Measurements from ENCODE around the gene SYT2.
"Not testable (repeated sequence)": the region's sequence is repeated elsewhere in the genome, so short reads cannot be mapped to it uniquely, and the experiment has no call there.

Gene SYT2

DNA sequence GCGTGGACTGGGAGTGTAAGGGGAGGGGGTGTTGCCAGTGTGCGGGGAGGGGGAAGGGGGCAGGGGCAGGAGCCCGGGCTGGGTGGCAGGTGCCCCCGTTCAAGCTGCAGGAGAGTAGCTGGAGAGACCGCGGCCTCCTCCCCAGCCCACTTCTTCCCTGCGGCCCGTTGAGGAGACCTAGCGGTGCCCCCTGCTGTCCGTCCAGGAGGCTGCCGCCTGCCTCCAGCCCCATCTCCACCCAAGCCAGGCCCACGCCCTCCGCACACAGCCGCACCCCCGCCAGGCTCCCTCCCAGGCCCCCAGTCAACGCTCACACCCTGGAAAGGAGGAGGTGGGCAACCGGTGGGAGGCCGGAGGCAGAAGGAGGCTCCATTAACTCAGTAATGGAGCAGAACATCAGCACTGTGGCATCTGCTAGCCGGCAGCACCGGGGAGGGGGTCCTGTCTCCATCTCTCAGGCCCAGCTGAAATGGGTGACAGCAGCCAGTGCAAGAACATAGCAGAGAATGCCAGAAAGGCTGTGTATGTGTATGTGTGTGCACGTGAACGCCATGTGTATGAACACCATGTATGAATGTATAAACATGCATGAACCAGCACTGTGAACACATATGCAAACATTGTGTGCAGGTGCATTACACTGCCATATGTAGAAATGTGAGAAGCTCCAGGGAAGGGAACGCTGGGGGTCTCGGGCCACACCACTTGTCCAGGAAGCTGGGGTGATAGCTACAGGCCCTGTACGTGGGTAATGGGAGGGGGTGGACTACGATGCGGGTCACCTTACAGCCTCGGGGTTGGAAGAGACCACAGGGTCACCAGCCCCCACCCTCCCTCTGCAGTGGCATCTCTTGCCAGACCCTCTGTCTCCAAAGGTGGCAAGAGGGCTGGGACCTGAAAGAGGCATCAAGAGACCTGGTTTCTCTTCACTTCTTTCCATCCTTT lies 84.6 kb downstream of the SYT2 start:
- peaks cover 0 to 16% of the 10 kb centered on the region in 2 donors for H3K27me3 ChIP-seq
- intact Hi-C loops (cut with DNase I; ENCODE audit: low total_unique reads): loop anchor here (2.0 kb wide), 1 partner anchor 51 kb away; no protein-coding TSS in a partner anchor
- no peaks in the 10 kb centered on the region for H3K36me3 ChIP-seq
- H3K4me1 ChIP-seq: peaks cover 0 to 35% (median 16%) of the 10 kb centered on the region in 4 donors
- TF ChIP-seq, protein P1, sequence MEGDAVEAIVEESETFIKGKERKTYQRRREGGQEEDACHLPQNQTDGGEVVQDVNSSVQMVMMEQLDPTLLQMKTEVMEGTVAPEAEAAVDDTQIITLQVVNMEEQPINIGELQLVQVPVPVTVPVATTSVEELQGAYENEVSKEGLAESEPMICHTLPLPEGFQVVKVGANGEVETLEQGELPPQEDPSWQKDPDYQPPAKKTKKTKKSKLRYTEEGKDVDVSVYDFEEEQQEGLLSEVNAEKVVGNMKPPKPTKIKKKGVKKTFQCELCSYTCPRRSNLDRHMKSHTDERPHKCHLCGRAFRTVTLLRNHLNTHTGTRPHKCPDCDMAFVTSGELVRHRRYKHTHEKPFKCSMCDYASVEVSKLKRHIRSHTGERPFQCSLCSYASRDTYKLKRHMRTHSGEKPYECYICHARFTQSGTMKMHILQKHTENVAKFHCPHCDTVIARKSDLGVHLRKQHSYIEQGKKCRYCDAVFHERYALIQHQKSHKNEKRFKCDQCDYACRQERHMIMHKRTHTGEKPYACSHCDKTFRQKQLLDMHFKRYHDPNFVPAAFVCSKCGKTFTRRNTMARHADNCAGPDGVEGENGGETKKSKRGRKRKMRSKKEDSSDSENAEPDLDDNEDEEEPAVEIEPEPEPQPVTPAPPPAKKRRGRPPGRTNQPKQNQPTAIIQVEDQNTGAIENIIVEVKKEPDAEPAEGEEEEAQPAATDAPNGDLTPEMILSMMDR (IDR thresholded peaks at IDR 0.05): peak; percentile 73 to 75
- no peak overlapping the region for H3K27ac ChIP-seq
- no peaks in the 10 kb centered on the region for H3K9me3 ChIP-seq
- peak; percentile 51 to 82 for DNase-seq
- H3K4me3 ChIP-seq: no peak overlapping the region

DNA sequence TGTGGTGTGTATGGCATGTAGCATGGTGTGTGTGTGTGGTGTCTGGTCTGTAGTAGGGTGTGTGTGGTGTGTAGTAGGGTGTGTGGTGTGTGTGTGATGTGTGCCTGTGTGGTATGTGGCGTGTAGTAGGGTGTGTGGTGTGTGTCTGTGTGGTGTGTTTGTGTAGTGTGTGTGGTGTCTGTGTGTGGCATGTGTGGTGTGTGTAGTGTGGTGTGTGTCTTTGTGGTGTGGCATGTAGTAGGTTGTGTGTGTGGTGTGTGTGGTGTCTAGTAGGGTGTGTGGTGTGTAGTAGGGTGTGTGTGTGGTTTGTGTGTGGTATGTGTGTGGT lies 85.5 kb downstream of the SYT2 start:
- no peak for DNase-seq
- TF ChIP-seq, protein P1 (IDR thresholded peaks at IDR 0.05): no peak
- Histone ChIP-seq H3K27ac (no peak overlapping the region), H3K4me1 (peaks cover 0 to 35% (median 16%) of the 10 kb centered on the region in 4 donors), H3K9me3 (no peaks in the 10 kb centered on the region), H3K27me3 (peaks cover 0 to 6% of the 10 kb centered on the region in 2 donors), H3K4me3 (no peak overlapping the region), H3K36me3 (no peaks in the 10 kb centered on the region)
- intact Hi-C loops (cut with DNase I; ENCODE audit: low total_unique reads): loop anchor here (2.0 kb wide), 1 partner anchor 50 kb away; no protein-coding TSS in a partner anchor

DNA sequence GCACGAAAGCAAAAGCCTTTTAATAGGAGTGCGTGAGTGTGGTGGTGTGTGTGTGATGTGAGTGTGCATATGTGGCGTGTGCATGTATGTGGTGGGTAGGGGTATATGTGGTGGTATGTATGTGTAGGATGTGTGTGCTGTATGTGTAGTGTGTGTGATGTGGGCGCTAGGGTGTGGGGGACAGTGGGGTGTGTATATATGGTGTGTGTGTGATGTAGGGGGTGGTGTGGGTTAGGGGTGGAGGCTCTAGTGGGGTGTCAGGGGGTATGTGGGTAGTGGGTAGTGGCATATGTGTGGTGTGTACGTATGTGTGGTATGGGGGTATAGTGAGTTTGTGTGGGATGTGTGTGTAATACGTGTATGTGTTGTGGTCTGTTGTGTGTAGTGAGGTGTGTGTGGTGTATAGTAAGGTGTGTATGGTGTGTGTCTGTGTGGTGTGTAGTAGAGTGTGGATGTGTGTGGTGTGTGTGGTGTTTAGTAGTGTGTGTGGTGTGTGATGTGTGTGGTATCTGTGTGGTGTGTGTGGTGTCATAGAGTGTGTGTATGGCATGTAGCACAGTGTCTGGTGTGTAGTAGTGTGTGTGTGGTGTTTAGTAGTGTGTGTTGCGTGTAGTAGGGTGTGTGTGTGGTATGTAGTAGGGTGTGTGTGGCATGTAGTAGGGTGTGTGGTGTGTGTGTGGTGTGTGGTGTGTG lies 86.0 kb downstream of the SYT2 start:
- TF ChIP-seq, protein P1 (IDR thresholded peaks at IDR 0.05): no peak
- H3K4me3 ChIP-seq: no peak overlapping the region
- no peak for DNase-seq
- peaks cover 0 to 39% (median 17%) of the 10 kb centered on the region in 4 donors for H3K4me1 ChIP-seq
- H3K9me3 ChIP-seq: no peaks in the 10 kb centered on the region
- H3K27me3 ChIP-seq: peaks cover 0 to 4% of the 10 kb centered on the region in 2 donors
- no peak overlapping the region for H3K27ac ChIP-seq
- no peaks in the 10 kb centered on the region for H3K36me3 ChIP-seq
- intact Hi-C loops (cut with DNase I; ENCODE audit: low total_unique reads): loop anchor here (2.0 kb wide), 1 partner anchor 49 kb away; no protein-coding TSS in a partner anchor

DNA sequence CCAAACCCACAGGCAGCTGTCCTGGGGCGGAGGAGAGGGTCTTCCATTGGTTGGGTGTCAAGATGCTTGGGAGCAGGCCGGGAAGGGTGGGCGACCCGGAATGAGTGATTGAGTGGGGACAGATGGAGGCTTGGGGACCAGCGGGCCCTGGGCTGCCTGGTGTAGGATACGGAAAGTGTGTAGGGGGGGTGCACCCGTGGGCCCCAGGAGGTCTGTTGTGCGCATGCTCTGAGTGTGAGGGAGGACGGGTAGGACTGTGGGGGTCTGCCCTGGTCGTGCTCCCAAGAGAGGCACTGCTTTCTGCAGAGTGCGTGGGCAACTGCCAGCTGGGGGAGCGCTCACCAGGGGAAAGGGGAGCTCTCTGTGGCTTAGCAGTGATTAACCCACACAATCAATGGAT lies 86.8 kb downstream of the SYT2 start:
- Histone ChIP-seq H3K4me3 (peak overlapping the region; percentile 25 to 40), H3K4me1 (peaks cover 0 to 47% (median 24%) of the 10 kb centered on the region in 4 donors), H3K27ac (peak overlapping the region; percentile 58 to 76)
- peak in 1 of 2 donors; percentile 16 for DNase-seq
- intact Hi-C loops (cut with DNase I; ENCODE audit: low total_unique reads); H3K36me3 ChIP-seq; H3K9me3 ChIP-seq; H3K27me3 ChIP-seq: not testable (repeated sequence)

DNA sequence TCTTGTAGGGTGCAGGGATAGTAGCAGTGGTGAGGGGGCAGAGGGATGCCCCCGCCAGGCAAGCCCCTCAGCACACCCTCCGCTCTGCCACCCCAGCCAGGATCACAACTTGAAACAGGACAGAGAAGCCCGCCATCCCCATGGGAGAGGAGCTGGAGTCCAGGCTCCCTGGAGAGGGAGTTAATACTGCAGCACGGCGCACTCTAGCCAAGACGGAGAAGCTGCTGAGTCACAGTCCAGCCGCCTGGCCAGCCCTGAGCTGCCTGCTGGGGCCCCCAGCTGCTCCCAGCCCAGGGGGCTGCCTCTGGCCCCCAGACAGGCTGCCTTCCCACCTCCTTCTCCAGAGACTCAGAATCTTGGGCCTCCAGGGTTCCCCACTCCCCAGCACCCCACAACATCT lies 87.2 kb downstream of the SYT2 start:
- TF ChIP-seq, protein P1 (IDR thresholded peaks at IDR 0.05): no peak
- Histone ChIP-seq H3K27ac (peak overlapping the region; percentile 58 to 76), H3K9me3 (no peaks in the 10 kb centered on the region), H3K4me1 (peaks cover 0 to 51% (median 27%) of the 10 kb centered on the region in 4 donors), H3K36me3 (no peaks in the 10 kb centered on the region), H3K27me3 (peaks cover 0 to under 1% of the 10 kb centered on the region in 2 donors), H3K4me3 (peak overlapping the region; percentile 25 to 40)
- DNase-seq: peak; percentile 63 to 92
- intact Hi-C loops (cut with DNase I; ENCODE audit: low total_unique reads): no loop called here
